ENCODE data around the gene NSUN4.

DNA sequence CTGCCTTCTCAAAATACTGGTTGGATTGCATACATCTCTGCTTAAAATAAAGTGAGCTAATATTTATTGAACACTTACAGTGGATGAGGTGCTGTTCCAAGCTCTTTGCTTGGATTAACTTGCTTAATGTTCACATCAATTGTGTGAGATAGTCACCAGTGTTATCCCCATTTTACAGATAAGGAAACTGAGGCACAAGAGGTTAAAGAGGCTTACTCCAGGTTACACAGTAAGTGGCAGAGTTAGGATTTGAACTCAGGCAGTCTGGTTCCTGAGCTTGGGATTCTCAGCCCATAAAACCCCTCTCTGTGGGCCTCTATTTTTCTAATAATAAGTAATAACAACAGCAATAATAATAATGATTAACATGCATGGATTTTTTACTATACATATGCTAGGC, 39.9 kb downstream of the NSUN4 start:
- no peak for TF ChIP-seq CTCF (IDR thresholded peaks at IDR 0.05)
- no peak for TF ChIP-seq SIN3A (IDR thresholded peaks at IDR 0.05; ENCODE audit: borderline replicate concordance, insufficient read depth, low read depth, low read length)
- TF ChIP-seq POLR2AphosphoS5 (IDR thresholded peaks at IDR 0.05; ENCODE audit: low read depth, low read length) = no peak
